Muscle layer of duodenum (tissue), 2 donors: Measurements from ENCODE around the gene PRLH.
"Not testable (repeated sequence)": the region's sequence is repeated elsewhere in the genome, so short reads cannot be mapped to it uniquely, and the experiment has no call there.

Experiments used
- H3K27ac ChIP-seq: one replicate; pipeline ENCODE4 v1.7.0; 2013; ENCODE audit warnings: mild to moderate bottlenecking, low read length
- H3K27me3 ChIP-seq: one replicate; pipeline ENCODE4 v1.7.0; 2013; ENCODE audit warnings: low read depth, mild to moderate bottlenecking, control low read depth, low read length
- H3K36me3 ChIP-seq, 2 donors: one replicate each; pipeline ENCODE4 v1.7.0; 2013; ENCODE audit warnings: low read length in 2 of 2, control low read depth in 1 of 2, mild to moderate bottlenecking in 1 of 2; ENCODE audit not compliant: insufficient read depth in 2 of 2, control insufficient read depth in 1 of 2
- H3K4me1 ChIP-seq, 2 donors: one replicate each; pipeline ENCODE4 v1.7.0; 2013; ENCODE audit warnings: low read length in 2 of 2, mild to moderate bottlenecking in 2 of 2, control low read depth in 1 of 2, moderate library complexity in 1 of 2; ENCODE audit not compliant: insufficient read depth in 2 of 2, control insufficient read depth in 1 of 2
- H3K4me3 ChIP-seq, 2 donors: one replicate each; pipeline ENCODE4 v1.7.0; 2013; ENCODE audit warnings: low read length in 2 of 2, low read depth in 1 of 2, mild to moderate bottlenecking in 1 of 2
- H3K9me3 ChIP-seq, 2 donors: one replicate each; pipeline ENCODE4 v1.7.0; 2013; ENCODE audit warnings: low read length in 2 of 2, control low read depth in 1 of 2, mild to moderate bottlenecking in 1 of 2; ENCODE audit not compliant: control insufficient read depth in 1 of 2
- donor health status: healthy.

Gene PRLH

DNA sequence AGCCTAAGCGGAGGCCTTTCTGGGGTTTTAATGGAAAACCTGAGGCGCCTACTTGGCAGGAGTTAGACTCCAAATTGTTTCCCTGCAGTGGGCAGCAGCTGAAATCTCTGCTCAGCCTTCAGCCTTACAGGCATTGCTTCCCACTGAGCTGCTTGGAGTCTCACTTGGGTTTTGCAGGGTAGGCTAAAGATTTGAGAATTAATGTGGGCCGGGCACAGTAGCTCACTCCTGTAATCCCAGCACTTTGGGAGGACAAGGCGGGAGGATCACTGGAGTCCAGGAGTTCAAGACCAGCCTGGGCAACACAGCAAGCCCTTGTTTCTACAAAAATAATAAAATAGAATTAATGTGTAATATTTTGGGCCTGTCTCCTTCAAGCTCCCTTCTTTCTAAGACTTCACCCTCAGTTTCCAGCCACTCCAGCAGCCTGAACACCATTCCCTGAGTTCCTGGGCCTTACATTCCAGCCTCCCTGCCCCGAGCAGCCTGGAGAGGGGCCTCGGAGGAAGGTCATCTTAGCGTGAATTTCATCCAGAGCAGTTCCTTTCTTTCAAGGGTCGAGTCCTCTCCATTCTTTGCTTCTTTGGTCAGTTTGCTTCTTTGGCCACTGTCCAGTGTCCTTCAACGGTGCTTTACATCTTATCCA lies 33.2 kb downstream of the PRLH start:
- Histone ChIP-seq H3K4me3 (peak overlapping the region; percentile 30 to 39), H3K27ac (peak overlapping the region; percentile 84), H3K36me3 (no peaks in the 10 kb centered on the region), H3K27me3 (no peaks in the 10 kb centered on the region), H3K4me1 (peaks cover 0 to 12% of the 10 kb centered on the region in 2 donors), H3K9me3 (no peaks in the 10 kb centered on the region)

DNA sequence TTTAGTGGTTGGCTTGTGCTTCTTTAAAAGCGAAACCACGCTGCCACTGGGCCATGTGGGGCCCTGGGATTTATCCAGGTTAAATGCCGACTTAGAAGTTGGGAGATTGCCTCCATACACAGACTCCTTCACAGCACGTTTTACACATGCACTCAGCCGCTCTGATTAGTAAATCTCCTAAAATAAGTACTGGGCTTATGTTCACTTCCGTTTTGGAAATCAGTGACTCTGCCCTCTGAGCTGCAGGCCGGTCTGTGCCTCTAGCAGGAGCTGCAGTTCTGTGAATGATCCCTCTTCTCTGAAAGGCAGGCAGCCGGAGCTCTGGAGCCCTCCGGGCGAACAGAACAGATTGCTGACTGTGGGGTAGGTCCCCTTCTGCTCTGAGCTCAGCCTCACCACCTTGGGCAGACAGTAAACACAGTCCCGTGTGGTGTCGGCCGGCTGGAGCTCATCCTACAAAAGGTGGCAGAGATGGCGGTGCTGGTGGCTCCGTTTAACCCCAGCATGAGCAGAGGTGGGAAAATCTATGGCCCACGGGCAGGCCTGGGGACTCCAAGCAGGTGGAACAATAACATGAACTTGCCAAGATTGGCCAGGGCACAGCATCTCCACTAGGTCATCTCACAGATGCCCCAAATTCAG lies 34.0 kb downstream of the PRLH start:
- no peaks in the 10 kb centered on the region for H3K9me3 ChIP-seq
- peak overlapping the region; percentile 84 for H3K27ac ChIP-seq
- H3K27me3 ChIP-seq = no peaks in the 10 kb centered on the region
- no peaks in the 10 kb centered on the region for H3K36me3 ChIP-seq
- peak overlapping the region; percentile 30 to 39 for H3K4me3 ChIP-seq
- peaks cover 0 to 10% of the 10 kb centered on the region in 2 donors for H3K4me1 ChIP-seq

DNA sequence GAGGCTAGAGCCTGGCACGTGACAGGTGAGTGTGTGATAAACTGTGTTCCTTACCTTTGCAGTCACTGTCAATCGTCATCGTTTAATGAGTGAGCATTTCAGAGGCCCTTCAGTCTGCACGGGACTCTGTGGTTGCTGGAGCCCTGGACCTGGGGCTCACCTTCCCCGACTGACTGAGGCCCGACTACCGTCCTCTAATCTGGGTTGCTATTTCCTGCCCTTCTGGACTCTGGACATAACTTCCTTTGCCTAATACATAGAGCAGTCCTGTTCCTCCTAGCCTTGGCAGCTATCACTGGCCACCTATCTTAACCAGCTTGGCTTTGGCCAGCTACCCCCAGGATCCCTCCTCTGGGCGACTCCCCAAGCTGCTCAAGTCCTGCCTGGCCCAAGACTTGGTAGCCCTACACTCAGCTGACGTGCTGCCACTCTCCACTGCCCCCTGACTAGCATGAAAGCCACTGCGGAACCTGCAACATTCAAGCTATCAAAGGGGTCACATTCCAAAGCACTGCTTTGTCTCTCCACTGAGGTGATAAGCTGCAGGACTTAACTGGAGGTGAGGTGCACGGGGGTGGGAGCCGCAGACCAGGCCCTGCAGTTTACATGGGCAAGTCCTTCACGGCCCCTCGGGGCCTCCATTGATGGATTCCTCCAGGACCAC lies 35.2 kb downstream of the PRLH start:
- H3K27ac ChIP-seq = no peak overlapping the region
- H3K27me3 ChIP-seq = no peaks in the 10 kb centered on the region
- H3K4me1 ChIP-seq = peaks cover 0 to 10% of the 10 kb centered on the region in 2 donors
- H3K9me3 ChIP-seq = no peaks in the 10 kb centered on the region
- no peak overlapping the region for H3K4me3 ChIP-seq
- no peaks in the 10 kb centered on the region for H3K36me3 ChIP-seq

DNA sequence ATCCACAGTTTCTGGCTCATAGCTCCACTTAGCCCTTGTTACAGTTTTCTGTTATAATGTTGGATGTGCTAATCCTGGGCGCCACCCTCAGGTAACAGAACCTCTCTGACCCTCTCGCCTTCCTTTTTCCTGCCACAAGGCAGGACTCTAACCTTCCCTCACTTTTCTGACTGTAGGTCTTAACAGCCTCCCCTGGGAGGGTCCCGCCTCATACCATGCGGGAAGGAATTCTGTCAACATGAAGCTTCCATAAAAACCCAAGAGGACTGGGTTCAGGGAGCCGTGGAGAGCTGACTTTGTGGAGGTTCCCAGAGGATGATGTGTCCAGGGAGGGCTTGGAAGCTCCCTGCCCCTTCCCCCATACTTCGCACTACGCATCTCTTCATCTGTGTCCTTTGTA lies 36.0 kb downstream of the PRLH start:
- H3K4me3 ChIP-seq = no peak overlapping the region
- H3K27ac ChIP-seq = no peak overlapping the region
- H3K9me3 ChIP-seq = no peaks in the 10 kb centered on the region
- peaks cover 0 to 10% of the 10 kb centered on the region in 2 donors for H3K4me1 ChIP-seq
- H3K36me3 ChIP-seq = no peaks in the 10 kb centered on the region
- no peaks in the 10 kb centered on the region for H3K27me3 ChIP-seq

DNA sequence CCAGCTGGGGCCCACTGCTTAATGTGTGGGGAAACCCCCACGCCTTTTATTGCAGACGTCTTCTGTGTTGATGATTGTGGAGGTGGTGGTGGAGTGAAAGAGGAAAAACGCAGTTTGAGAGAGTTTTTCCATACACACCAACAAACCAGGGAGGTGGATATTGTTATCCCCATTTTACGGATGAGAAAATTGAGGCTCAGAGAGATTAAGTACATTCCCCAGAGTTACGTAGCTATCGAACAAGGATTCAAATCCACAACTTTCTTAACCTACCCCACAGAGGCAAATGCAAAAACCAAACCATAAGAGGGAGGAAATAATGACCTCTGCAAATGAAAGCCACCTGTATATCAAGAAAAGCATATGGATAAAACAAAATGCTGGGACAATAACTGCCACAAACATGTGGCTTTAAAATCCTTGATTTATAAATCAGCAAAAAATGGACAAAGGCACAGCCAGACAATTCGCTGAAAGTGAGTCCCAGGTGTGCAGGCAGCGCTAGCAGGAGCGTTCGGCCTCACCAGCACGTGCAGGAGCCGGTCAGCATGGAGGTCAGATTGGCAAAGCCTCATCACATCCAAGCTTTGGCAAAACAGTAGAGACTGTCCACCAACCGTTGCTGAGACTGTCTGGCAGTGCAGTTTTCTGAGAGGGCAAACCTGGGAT lies 36.8 kb downstream of the PRLH start:
- Histone ChIP-seq H3K4me1 (peaks cover 0 to 10% of the 10 kb centered on the region in 2 donors), H3K27ac (peak overlapping the region; percentile 60), H3K36me3 (no peaks in the 10 kb centered on the region), H3K4me3 (peak overlapping the region in 1 of 2 donors; percentile 19), H3K9me3 (no peaks in the 10 kb centered on the region), H3K27me3 (no peaks in the 10 kb centered on the region)

DNA sequence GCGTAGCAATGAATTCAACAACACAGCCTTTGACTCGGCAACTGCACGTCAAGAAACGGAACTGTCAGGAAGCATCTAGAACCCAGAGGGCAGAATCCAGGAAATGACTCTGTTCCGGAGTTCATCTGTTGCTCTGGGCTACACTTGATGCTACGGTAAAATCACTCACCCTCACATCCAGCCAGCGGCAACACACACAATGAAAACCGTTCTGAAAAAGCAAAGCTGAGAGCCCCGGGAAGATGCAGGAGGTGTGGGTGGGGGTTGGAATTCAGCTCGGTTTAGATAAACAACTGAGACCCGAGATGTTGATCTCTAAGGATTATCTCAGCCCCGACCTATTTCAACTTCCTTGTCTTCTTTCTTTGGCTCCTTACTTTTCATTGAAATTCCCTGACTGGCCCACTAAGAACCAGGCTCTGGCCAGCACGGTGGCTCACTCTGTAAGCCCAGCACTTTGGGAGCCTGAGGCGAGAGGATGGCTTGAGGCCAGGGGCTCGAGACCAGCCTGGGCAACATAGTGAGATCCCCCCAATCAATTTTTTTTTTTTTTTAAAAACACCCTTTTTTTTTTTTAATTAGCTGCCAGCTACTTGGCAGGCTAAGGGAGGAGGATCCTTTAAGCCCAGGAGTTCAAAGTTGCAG lies 37.5 kb downstream of the PRLH start:
- Histone ChIP-seq H3K4me3 (peak overlapping the region in 1 of 2 donors; percentile 19), H3K36me3 (no peaks in the 10 kb centered on the region), H3K27me3 (no peaks in the 10 kb centered on the region), H3K4me1 (peaks cover 0 to 10% of the 10 kb centered on the region in 2 donors), H3K9me3 (no peaks in the 10 kb centered on the region), H3K27ac (peak overlapping the region; percentile 60)

DNA sequence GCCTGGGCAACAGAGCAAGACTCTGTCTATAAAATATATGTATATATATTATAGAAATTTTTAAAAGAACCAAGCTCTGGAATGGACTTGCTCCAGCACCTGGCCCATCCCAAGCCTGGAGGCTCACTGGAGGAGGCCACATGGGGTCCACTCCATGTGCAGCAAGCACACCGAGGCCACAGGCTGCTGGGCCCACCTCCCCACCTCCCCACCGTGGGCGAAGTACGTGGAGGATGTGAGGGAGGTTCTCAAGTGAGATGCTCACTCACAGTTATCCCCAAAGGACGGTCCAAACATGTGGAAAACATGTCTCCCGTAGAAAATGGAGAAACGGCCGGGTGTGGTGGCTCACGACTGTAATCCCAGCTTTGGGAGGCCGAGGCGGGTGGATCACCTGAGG lies 38.0 kb downstream of the PRLH start:
- peaks cover 0 to 10% of the 10 kb centered on the region in 2 donors for H3K4me1 ChIP-seq
- no peak overlapping the region for H3K27ac ChIP-seq
- no peaks in the 10 kb centered on the region for H3K9me3 ChIP-seq
- H3K4me3 ChIP-seq = no peak overlapping the region
- no peaks in the 10 kb centered on the region for H3K36me3 ChIP-seq
- H3K27me3 ChIP-seq = no peaks in the 10 kb centered on the region

DNA sequence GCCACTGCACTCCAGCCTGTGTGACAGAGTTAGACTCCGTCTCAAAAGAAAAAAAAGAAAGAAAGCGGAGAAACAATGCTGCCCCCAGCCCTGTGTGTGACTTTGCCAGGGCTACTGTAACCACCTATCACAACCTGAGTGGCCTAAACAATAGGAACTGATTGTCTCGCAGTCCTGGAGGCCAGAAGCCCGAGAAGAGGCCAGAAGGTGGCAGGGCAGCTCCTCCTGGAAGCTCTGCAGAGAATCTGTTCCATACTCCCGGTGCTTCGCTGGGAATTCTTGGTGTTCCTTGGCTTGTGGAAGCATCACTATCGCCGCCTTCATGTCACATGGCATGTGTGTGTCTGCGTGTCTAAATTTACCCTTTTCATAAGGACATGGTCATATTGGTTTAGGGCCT lies 38.6 kb downstream of the PRLH start:
- Histone ChIP-seq H3K27ac (no peak overlapping the region), H3K9me3 (no peaks in the 10 kb centered on the region), H3K4me3 (no peak overlapping the region), H3K27me3 (no peaks in the 10 kb centered on the region), H3K36me3 (no peaks in the 10 kb centered on the region), H3K4me1 (peaks cover 0 to 10% of the 10 kb centered on the region in 2 donors)

DNA sequence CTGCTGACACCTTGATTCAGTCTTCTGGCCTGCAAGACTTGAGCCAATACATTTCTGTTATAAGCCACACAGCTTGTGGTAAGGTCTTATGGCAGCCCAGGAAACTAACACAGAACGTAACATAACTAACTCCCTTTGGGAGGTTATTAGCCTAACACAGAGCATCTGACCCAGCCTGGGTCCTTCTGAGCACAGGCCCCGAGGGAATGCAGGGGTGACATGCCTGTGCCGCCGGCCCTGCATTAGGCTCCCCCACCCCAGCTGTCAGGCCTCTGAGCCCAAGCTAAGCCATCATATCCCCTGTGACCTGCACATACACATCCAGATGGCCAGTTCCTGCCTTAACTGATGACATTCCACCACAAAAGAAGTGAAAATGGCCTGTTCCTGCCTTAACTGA lies 40.1 kb downstream of the PRLH start:
- H3K4me3 ChIP-seq, H3K4me1 ChIP-seq, H3K9me3 ChIP-seq, H3K27ac ChIP-seq, H3K27me3 ChIP-seq, H3K36me3 ChIP-seq: not testable (repeated sequence)

DNA sequence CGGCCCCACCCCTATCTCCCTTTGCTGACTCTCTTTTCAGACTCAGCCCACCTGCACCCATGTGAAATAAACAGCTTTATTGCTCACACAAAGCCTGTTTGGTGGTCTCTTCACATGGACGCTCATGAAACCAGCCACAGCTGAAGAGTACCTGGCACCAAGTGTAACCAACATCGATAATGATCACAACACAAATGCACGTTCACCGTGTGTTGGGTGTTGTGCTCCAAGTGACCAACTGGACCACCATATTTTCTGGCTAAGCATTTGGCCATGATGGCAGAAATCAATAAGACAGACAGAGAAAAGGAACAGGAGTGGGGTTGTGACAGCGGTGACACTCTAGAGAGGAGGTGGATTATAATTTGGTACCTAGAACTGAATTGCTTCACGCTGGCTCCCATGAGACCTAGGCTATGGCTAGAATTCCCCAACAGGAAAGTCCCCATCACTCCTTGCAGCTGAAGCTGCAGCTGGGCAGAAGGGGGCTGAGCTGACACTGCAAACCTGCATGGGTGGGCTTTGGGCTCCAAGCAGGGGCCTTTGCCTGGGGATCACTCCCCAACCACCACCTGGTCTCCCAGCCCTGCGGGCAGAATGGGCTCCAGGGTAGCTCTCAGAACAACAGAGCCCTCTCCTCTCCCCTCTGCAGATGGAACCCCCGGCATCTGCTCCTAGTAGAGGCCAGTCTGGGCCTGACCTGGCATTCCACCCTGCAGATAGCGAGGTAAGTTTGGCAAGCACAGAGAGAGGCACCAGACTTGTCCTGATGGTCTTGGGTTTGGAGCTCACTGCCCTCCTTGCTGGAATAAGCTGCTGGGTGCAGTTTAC lies 46.4 kb downstream of the PRLH start:
- no peak overlapping the region for H3K27ac ChIP-seq

More for the DNA sequence above, 46.4 kb downstream of the PRLH start:
- Histone ChIP-seq H3K27me3 (no peaks in the 10 kb centered on the region), H3K36me3 (no peaks in the 10 kb centered on the region), H3K4me3 (no peak overlapping the region), H3K4me1 (peaks cover 0 to 32% of the 10 kb centered on the region in 2 donors), H3K9me3 (no peaks in the 10 kb centered on the region)
